Measurements from ENCODE around the gene SP140L. TPM values are rescaled to one million over a fixed set of nuclear protein-coding genes. Genes with fewer than 3 reads are reported as not detected.

Gene SP140L
- total RNA-seq, result 3.0 and 3.6 TPM in 2 replicates

DNA sequence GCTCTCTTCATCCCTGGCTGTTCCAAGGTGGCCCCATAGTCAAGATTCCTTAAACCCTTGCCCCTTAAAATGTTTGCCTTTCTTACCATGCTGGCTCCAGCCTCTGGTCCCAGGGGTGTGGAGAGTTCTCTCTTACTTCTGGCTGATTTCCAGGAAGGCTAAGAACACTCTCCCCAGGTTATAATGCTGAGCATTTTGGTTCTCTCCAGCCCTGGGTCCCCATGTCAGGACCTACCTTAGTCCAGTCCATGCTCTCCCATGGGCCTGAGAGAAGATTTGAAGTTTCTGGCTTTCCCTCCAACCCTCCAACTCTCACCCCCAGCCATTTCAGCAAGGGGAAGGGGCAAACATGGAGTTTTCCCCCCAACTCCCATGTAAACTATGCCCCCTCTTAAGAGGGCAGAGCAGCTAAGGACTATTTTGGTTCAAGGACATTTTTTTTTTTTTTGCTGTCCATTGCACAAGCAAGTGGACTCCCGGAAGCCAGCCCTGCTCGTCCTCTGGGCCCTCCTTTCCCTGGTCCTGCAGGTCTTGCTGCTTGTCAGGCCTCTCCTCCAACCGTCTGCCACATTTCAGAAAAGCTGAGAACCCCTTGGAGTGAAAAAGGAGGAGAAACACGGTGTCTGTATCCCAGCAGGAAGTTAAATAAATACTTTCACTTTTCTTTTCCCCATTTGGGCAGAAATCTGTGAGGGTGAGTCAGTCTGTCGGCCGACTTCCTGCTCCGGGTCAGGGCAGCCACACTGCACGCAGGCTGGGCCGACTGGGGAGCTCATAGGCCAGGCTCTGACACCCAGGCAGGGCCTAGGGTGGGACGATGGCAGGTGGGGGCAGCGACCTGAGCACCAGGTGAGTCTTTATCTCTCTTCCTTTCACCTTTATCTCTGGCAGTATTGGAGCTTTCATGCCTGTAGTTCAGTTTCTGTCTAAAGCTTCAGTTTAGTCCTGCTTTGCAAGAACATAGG, at the start of gene SP140L:
SP140L (plus strand) TSS at position 741 of the 965 bp plus-strand sequence; CDS start at position 818, 77 bp downstream.

DNA sequence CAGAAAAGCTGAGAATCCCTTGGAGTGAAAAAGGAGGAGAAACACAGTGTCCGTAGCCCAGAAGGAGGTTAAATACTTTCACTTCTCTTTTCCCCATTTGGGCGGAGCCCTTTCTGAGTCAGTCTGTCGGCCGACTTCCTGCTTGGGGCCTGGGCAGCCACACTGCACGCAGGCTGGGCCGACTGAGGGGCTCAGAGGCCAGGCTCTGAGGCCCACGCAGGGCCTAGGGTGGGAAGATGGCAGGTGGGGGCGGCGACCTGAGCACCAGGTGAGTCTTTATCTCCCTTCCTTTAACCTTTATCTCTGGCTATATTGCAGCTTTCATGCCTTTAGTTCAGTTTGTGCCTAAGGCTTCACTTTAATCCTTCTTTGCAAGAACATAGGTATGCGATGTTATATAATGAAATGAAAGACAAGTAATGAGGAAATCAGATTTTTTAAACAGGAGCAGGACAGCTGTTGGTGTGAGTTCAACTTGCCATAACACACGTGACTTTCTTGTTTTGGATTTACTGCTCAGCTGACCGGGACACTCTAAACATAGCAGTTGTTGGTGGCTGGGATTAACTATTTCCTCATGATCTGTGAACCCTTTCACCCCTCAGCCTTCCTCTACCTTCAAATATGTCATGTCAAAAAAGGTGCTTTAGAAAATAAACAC, 89.2 kb downstream of the SP140L start, which contains the start of gene SP100:
SP100 (plus strand) TSS at position 141 of the 661 bp plus-strand sequence; CDS start at position 237, 96 bp downstream.

Other genes with a start within 250 kb of the SP140L start
- 0.43 and 2.2 TPM in 2 replicates for gene SP110, start 107.2 kb upstream of the SP140L start, total RNA-seq
- gene SP140, start 101.5 kb upstream of the SP140L start, total RNA-seq, result 0.48 TPM in 1 of 2 replicates, not detected in the other
- 29.4 and 35.8 TPM in 2 replicates for gene SP100, start 89.0 kb downstream of the SP140L start, total RNA-seq

Measured in tracheal epithelial cell (primary cell).